CD4-positive, alpha-beta memory T cell (primary cell): ENCODE results near the gene COG8. TPM values are rescaled to one million over a fixed set of nuclear protein-coding genes. Genes with fewer than 3 reads are reported as not detected.
"Not testable (repeated sequence)": the region's sequence is repeated elsewhere in the genome, so short reads cannot be mapped to it uniquely, and the experiment has no call there.

Source experiments
- CTCF ChIA-PET: fragments of 350-600 bp; sonication (Branson Sonifier 250); formaldehyde crosslinking; loops from one replicate; lab custom pipeline; 2021; ENCODE audit warnings: inconsistent platforms; ENCODE audit not compliant: partially characterized antibody; lab: Charles Lee
- POLR2A ChIA-PET: fragments of 350-600 bp; sonication (Branson Sonifier 250); formaldehyde crosslinking; loops from one replicate; lab custom pipeline; 2021; ENCODE audit not compliant: partially characterized antibody; lab: Charles Lee
- DNase-seq, 5 donors: peaks; one replicate each; pipeline versions ENCODE4 v3.0.0 to v3.0.0-alpha.2; 2020 to 2022; ENCODE audit warnings: mixed read lengths in 1 of 5
- H3K27ac ChIP-seq: one replicate; pipeline ENCODE4 v1.7.0; 2013; ENCODE audit warnings: low read depth, low read length
- H3K27me3 ChIP-seq: 2 replicates; pipeline ENCODE4 v1.7.0; 2013; ENCODE audit warnings: mild to moderate bottlenecking, low read length, moderate library complexity; ENCODE audit not compliant: insufficient read depth
- H3K36me3 ChIP-seq: 2 replicates; pipeline ENCODE4 v1.7.0; 2013; ENCODE audit warnings: mild to moderate bottlenecking, low read length, moderate library complexity; ENCODE audit not compliant: insufficient read depth
- H3K4me1 ChIP-seq: 2 replicates; pipeline ENCODE4 v1.7.0; 2013; ENCODE audit warnings: mild to moderate bottlenecking, low read length, moderate library complexity; ENCODE audit not compliant: insufficient read depth
- H3K4me3 ChIP-seq, 2 donors: one replicate each; pipeline ENCODE4 v1.7.0; 2013; ENCODE audit warnings: low read length in 2 of 2, mild to moderate bottlenecking in 1 of 2
- H3K9me3 ChIP-seq, 2 donors: one replicate each; pipeline ENCODE4 v1.7.0; 2013; ENCODE audit warnings: low read length in 2 of 2, control low read depth in 1 of 2; ENCODE audit not compliant: control insufficient read depth in 1 of 2
- H3K27ac Mint-ChIP-seq, 7 donors: one replicate each; pipeline ENCODE4 v1.8.0; 2020 to 2021; ENCODE audit warnings: mixed read lengths in 7 of 7, mild to moderate bottlenecking in 6 of 7, inconsistent platforms in 3 of 7, moderate library complexity in 3 of 7
- H3K27me3 Mint-ChIP-seq, 2 donors: one replicate each; pipeline ENCODE4 v1.8.0; 2020 to 2021; ENCODE audit warnings: mixed read lengths in 2 of 2
- H3K36me3 Mint-ChIP-seq, 2 donors: one replicate each; pipeline ENCODE4 v1.8.0; 2020 to 2021; ENCODE audit warnings: mixed read lengths in 2 of 2, inconsistent platforms in 1 of 2, mild to moderate bottlenecking in 1 of 2
- H3K4me1 Mint-ChIP-seq, 4 donors: one replicate each; pipeline ENCODE4 v1.8.0; 2020 to 2021; ENCODE audit warnings: mixed read lengths in 4 of 4, mild to moderate bottlenecking in 1 of 4
- H3K4me3 Mint-ChIP-seq, 8 donors: one replicate each; pipeline ENCODE4 v1.8.0; 2020 to 2021; ENCODE audit warnings: mixed read lengths in 8 of 8, mild to moderate bottlenecking in 7 of 8, moderate library complexity in 6 of 8, inconsistent platforms in 3 of 8
- H3K9me3 Mint-ChIP-seq, 8 donors: one replicate each; pipeline ENCODE4 v1.8.0; 2020 to 2021; ENCODE audit warnings: mixed read lengths in 8 of 8, mild to moderate bottlenecking in 5 of 8, inconsistent platforms in 3 of 8, moderate library complexity in 1 of 8
- intact Hi-C: fragments of 100-400 bp; cut with micrococcal nuclease; formaldehyde crosslinking; loops from one replicate; pipeline ENCODE4 v1.15.1; 2023
- polyA plus RNA-seq, 2 donors: library from polyadenylated mRNA; unstranded; fragments of 300-500 nt; fragmentation: Illumina TruSeq; gene quantifications; one replicate each; pipeline ENCODE4 v1.2.3, GENCODE V29; 2021
- total RNA-seq, 2 experiments: library from RNA; stranded (reverse); gene quantifications; one replicate each; pipeline ENCODE4 v1.2.3, GENCODE V29; 2021

Gene COG8
- total and polyA plus RNA-seq, 4 experiments from 2014 or later, result 31.3 to 66.1 (median 50.0) TPM

GRCh38 chr16:69365901-69366300, 26.5 kb upstream of the COG8 start:
- Mint-ChIP-seq H3K36me3 (peaks cover 44 to 79% of the 10 kb centered on the region in 2 donors), H3K27ac (peak overlapping the region in 2 of 7 donors; percentile 62 to 85), H3K4me1 (peaks cover 9 to 21% (median 16%) of the 10 kb centered on the region in 4 donors), H3K9me3 (peaks cover 0 to 1% (median 0%) of the 10 kb centered on the region in 8 donors), H3K27me3 (no peaks in the 10 kb centered on the region), H3K4me3 (no peak overlapping the region)
- DNase-seq, result no peak
- Histone ChIP-seq H3K27ac (no peak overlapping the region), H3K27me3 (no peaks in the 10 kb centered on the region), H3K36me3 (peaks cover 47% of the 10 kb centered on the region), H3K4me1 (no peaks in the 10 kb centered on the region), H3K9me3 (no peaks in the 10 kb centered on the region), H3K4me3 (no peak overlapping the region)
- intact Hi-C loops, result no loop called here
- POLR2A ChIA-PET, result interaction anchor here (0.6 kb wide), 1 partner anchor 11 kb away, joined by 3 read pairs; no protein-coding TSS in a partner anchor
- CTCF ChIA-PET, result no interaction called here

DNA sequence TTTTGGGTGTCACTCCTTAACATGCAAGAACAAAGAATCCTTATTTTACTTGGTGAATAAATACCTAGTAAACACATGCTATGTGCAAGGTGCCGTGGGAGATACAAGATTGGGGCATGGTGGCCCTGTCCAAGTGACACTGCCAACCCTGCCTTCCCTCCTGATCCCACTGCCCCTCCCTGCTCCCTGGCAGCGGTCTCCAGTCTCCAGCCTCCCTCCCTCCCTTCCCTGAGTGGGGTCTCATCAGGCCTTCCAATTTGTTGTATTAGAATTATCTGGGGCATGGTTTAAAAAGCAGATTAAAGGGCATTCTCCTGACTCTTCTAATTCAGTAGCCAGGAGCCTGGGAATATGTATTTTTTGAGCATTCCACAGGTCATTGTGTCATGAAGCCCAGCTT, 24.7 kb upstream of the COG8 start:
- Histone ChIP-seq H3K4me1 (no peaks in the 10 kb centered on the region), H3K9me3 (no peaks in the 10 kb centered on the region), H3K36me3 (peaks cover 32% of the 10 kb centered on the region), H3K27me3 (no peaks in the 10 kb centered on the region), H3K4me3 (no peak overlapping the region), H3K27ac (no peak overlapping the region)
- Mint-ChIP-seq H3K9me3 (peaks cover 0 to 1% (median 0%) of the 10 kb centered on the region in 8 donors), H3K36me3 (peaks cover 32 to 70% of the 10 kb centered on the region in 2 donors), H3K27ac (peak overlapping the region in 2 of 7 donors; percentile 22 to 54), H3K4me3 (no peak overlapping the region), H3K27me3 (no peaks in the 10 kb centered on the region), H3K4me1 (peaks cover 9 to 14% (median 12%) of the 10 kb centered on the region in 4 donors)
- CTCF ChIA-PET, result no interaction called here
- DNase-seq, result no peak
- intact Hi-C loops, result no loop called here
- POLR2A ChIA-PET, result interaction anchor here (0.8 kb wide), 1 partner anchor 22 kb away, joined by 3 read pairs; the partner anchor contains the start of gene TERF2

GRCh38 chr16:69363281-69363717, 23.9 kb upstream of the COG8 start:
- Mint-ChIP-seq H3K9me3 (peaks cover 0 to 1% (median 0%) of the 10 kb centered on the region in 8 donors), H3K36me3 (peaks cover 32 to 62% of the 10 kb centered on the region in 2 donors), H3K4me3 (no peak overlapping the region), H3K27ac (peak overlapping the region in 4 of 7 donors; percentile 14 to 83 (median 32)), H3K4me1 (peaks cover 9 to 14% (median 12%) of the 10 kb centered on the region in 4 donors), H3K27me3 (no peaks in the 10 kb centered on the region)
- H3K27me3 ChIP-seq, result no peaks in the 10 kb centered on the region
- no peak overlapping the region for H3K4me3 ChIP-seq
- no peak overlapping the region for H3K27ac ChIP-seq
- ChIA-PET POLR2A (no interaction called here), CTCF (no interaction called here)
- DNase-seq, result no peak
- H3K9me3 ChIP-seq, result no peaks in the 10 kb centered on the region
- no peaks in the 10 kb centered on the region for H3K4me1 ChIP-seq
- intact Hi-C loops, result no loop called here
- H3K36me3 ChIP-seq, result peaks cover 27% of the 10 kb centered on the region

GRCh38 chr16:69360070-69360469, 20.7 kb upstream of the COG8 start:
- H3K27ac Mint-ChIP-seq, H3K9me3 Mint-ChIP-seq, H3K27me3 Mint-ChIP-seq, intact Hi-C loops, H3K4me3 Mint-ChIP-seq, DNase-seq, H3K27me3 ChIP-seq, H3K4me1 ChIP-seq, H3K4me3 ChIP-seq, H3K4me1 Mint-ChIP-seq, CTCF ChIA-PET, H3K27ac ChIP-seq, POLR2A ChIA-PET, H3K9me3 ChIP-seq: not testable (repeated sequence)
- H3K36me3 ChIP-seq, result peaks cover 16% of the 10 kb centered on the region
- H3K36me3 Mint-ChIP-seq, result peaks cover 22 to 60% of the 10 kb centered on the region in 2 donors

DNA sequence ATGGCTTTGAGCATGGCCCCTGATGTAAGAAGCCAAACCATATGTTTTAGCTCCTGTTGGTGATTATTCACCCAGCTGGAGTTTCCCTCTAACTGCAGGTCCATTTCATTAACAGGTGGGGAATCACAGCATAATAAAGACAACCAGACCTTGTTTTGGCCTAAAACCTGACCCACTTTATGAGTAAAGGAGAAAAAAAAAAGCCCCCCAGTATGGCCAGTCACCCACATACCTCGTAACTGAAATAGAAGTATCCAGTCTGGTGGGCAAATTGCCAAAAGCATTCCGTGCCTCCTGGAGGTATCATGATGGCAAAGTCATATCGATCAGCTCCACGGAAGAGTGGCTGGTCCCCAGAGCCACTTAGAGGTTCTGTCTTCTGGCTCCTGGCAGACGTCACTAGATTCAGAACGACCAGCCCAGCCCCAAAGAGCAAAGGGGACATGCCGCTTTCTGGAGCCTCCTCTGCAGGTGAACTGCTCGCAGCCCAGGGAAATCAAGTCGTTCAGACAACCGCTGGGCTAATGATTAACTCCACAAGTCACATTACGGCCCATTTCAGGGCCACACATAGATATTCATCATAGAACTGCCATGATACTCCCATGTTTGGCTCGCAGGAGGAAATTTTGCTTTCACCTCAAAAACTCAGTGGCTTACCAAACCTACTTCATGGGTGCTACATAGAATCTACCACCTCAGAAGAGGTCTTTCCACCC, 12.1 kb upstream of the COG8 start, which contains the start of gene TMED6:
Gene TMED6, minus strand, starts transcription at position 478 of the 719 bp plus-strand sequence. Its CDS starts 33 bp downstream, at position 445.
- Mint-ChIP-seq H3K4me3 (no peak within 1 kb of the TSS), H3K4me1 (peaks cover 0 to 4% (median 1%) of the 10 kb centered on the region in 4 donors), H3K36me3 (peaks cover 9 to 48% of the 10 kb centered on the region in 2 donors), H3K27ac (peak within 1 kb of the TSS in 2 of 7 donors; percentile 15 to 68), H3K9me3 (peaks cover 0 to 2% (median 0%) of the 10 kb centered on the region in 8 donors), H3K27me3 (no peaks in the 10 kb centered on the region)
- CTCF ChIA-PET, result no interaction called here
- POLR2A ChIA-PET, result interaction anchor here (0.6 to 0.9 kb wide), 3 partner anchors 22 to 411 kb away, joined by 3 to 6 read pairs (median 3); partner anchors contain the start of gene WWP2
- Histone ChIP-seq H3K4me3 (no peak within 1 kb of the TSS), H3K4me1 (no peaks in the 10 kb centered on the region), H3K27ac (no peak within 1 kb of the TSS), H3K9me3 (no peaks in the 10 kb centered on the region), H3K27me3 (no peaks in the 10 kb centered on the region), H3K36me3 (peaks cover 7% of the 10 kb centered on the region)
- intact Hi-C loops, result no loop called here
- DNase-seq, result no peak

- Mint-ChIP-seq H3K27ac (peak overlapping the region in 1 of 7 donors; percentile 68), H3K9me3 (peaks cover 0 to 2% (median 0%) of the 10 kb centered on the region in 8 donors), H3K27me3 (no peaks in the 10 kb centered on the region), H3K4me3 (no peak overlapping the region), H3K36me3 (peaks cover 7 to 40% of the 10 kb centered on the region in 2 donors), H3K4me1 (peaks cover 0 to 4% (median 1%) of the 10 kb centered on the region in 4 donors)
- POLR2A ChIA-PET, result interaction anchor here (0.6 to 0.7 kb wide), 2 partner anchors 339 to 411 kb away, joined by 3 to 6 read pairs; partner anchors contain the start of gene WWP2
- Histone ChIP-seq H3K36me3 (no peaks in the 10 kb centered on the region), H3K27me3 (no peaks in the 10 kb centered on the region), H3K9me3 (no peaks in the 10 kb centered on the region), H3K4me3 (no peak overlapping the region), H3K27ac (no peak overlapping the region), H3K4me1 (no peaks in the 10 kb centered on the region)
- no peak for DNase-seq
- CTCF ChIA-PET, result no interaction called here
- intact Hi-C loops, result no loop called here
Measured at GRCh38 chr16:69350536-69351133, 11.3 kb upstream of the COG8 start.

- H3K36me3 ChIP-seq, result no peaks in the 10 kb centered on the region
- H3K27ac Mint-ChIP-seq, result no peak overlapping the region
- H3K9me3 Mint-ChIP-seq, result peaks cover 0 to 2% (median 0%) of the 10 kb centered on the region in 8 donors
- no peak overlapping the region for H3K4me3 Mint-ChIP-seq
- H3K27ac ChIP-seq, result no peak overlapping the region
- intact Hi-C loops, result no loop called here
- ChIA-PET CTCF (no interaction called here), POLR2A (no interaction called here)
- no peak for DNase-seq
- peaks cover 0 to 4% (median 1%) of the 10 kb centered on the region in 4 donors for H3K4me1 Mint-ChIP-seq
- H3K4me1 ChIP-seq, result no peaks in the 10 kb centered on the region
- H3K9me3 ChIP-seq, result no peaks in the 10 kb centered on the region
- no peak overlapping the region for H3K4me3 ChIP-seq
- H3K36me3 Mint-ChIP-seq, result peaks cover 4 to 34% of the 10 kb centered on the region in 2 donors
- no peaks in the 10 kb centered on the region for H3K27me3 ChIP-seq
- no peaks in the 10 kb centered on the region for H3K27me3 Mint-ChIP-seq
Measured at GRCh38 chr16:69349536-69349935, 10.2 kb upstream of the COG8 start.
